Measurements from ENCODE around the gene TTC39A.

The TTC39A gene

DNA sequence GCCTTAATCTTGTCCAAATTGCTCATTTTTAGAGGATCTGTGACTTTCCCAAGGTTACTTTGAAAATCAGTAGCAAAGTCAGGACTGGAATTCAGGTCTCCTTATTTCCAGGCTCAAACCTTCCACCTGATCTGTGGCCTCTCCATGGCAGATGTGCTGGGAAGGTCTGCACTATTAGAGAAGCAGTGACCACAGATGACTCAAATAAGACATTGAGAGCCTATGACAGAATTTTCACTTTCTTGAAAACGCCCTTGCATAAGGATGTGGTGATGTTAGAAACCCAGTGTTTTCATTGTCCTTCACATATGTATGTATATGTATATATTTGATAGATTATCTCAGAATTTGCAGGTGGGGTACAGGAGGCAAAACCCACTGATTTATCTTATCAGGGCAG, 45.3 kb downstream of the TTC39A start:
- no peak for DNase-seq (ENCODE audit: low read depth)
- no peak overlapping the region for H3K4me3 ChIP-seq (ENCODE audit: low read depth, low read length)
- TF ChIP-seq, protein P1, sequence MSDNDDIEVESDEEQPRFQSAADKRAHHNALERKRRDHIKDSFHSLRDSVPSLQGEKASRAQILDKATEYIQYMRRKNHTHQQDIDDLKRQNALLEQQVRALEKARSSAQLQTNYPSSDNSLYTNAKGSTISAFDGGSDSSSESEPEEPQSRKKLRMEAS (IDR thresholded peaks at IDR 0.05; ENCODE audit: low read depth, low read length), result no peak
- no peak for TF ChIP-seq MYC (IDR thresholded peaks at IDR 0.05; ENCODE audit: low read depth, low read length)
- TF ChIP-seq POLR2A (IDR thresholded peaks at IDR 0.05; ENCODE audit: extremely low read depth, insufficient read length), result no peak
- TF ChIP-seq, protein P2, sequence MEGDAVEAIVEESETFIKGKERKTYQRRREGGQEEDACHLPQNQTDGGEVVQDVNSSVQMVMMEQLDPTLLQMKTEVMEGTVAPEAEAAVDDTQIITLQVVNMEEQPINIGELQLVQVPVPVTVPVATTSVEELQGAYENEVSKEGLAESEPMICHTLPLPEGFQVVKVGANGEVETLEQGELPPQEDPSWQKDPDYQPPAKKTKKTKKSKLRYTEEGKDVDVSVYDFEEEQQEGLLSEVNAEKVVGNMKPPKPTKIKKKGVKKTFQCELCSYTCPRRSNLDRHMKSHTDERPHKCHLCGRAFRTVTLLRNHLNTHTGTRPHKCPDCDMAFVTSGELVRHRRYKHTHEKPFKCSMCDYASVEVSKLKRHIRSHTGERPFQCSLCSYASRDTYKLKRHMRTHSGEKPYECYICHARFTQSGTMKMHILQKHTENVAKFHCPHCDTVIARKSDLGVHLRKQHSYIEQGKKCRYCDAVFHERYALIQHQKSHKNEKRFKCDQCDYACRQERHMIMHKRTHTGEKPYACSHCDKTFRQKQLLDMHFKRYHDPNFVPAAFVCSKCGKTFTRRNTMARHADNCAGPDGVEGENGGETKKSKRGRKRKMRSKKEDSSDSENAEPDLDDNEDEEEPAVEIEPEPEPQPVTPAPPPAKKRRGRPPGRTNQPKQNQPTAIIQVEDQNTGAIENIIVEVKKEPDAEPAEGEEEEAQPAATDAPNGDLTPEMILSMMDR (IDR thresholded peaks at IDR 0.05; ENCODE audit: low read depth, low read length), result no peak

DNA sequence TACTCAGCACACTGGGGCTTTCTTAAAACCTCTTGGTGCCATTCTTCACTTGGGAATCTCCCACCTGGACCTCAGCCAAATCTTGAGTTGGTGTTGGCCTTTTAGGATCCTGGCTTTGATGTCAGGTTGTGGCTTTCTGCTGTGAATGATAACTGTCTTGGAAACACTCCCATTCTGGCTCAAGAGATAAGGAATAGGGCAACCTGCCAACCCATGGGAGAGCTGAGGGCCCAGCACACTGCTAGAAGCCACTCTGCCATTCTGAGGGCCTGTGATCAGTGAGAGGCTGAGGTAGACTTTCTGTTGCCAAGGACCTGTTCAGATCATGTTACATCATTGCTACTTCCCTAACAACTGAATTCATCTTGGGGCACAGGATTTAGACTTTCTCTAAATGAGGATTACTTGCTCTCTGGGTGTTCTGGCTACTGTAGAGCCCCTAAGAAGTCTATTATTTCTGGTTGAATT, 45.8 kb downstream of the TTC39A start:
- no peak for DNase-seq (ENCODE audit: low read depth)
- TF ChIP-seq POLR2A (IDR thresholded peaks at IDR 0.05; ENCODE audit: extremely low read depth, insufficient read length) (no peak), MYC (IDR thresholded peaks at IDR 0.05; ENCODE audit: low read depth, low read length) (no peak)
- TF ChIP-seq, protein P2 (IDR thresholded peaks at IDR 0.05; ENCODE audit: low read depth, low read length), result no peak
- TF ChIP-seq, protein P1 (IDR thresholded peaks at IDR 0.05; ENCODE audit: low read depth, low read length), result no peak
- H3K4me3 ChIP-seq (ENCODE audit: low read depth, low read length), result no peak overlapping the region

DNA sequence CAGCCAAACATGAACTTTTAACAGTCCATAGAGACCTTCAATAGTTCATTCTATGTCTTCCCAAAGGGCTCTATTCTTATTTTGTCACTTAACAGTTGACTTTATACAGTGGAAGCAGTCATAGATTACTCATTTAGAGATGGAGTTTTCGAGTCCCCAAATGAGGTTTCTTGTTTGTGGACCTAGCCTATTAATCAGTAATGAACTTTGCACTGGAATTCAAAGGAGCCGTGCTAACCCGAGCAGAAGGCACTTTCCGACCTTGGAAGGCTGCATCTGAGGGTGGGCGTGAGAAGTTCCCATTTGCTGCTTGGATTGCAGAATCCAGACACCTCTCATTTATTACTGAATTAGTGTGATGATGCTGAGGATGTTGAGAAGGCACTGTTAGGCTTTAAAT, 46.4 kb downstream of the TTC39A start:
- no peak for TF ChIP-seq MYC (IDR thresholded peaks at IDR 0.05; ENCODE audit: low read depth, low read length)
- TF ChIP-seq, protein P1 (IDR thresholded peaks at IDR 0.05; ENCODE audit: low read depth, low read length), result no peak
- TF ChIP-seq POLR2A (IDR thresholded peaks at IDR 0.05; ENCODE audit: extremely low read depth, insufficient read length), result no peak
- TF ChIP-seq, protein P2 (IDR thresholded peaks at IDR 0.05; ENCODE audit: low read depth, low read length), result no peak
- no peak for DNase-seq (ENCODE audit: low read depth)
- no peak overlapping the region for H3K4me3 ChIP-seq (ENCODE audit: low read depth, low read length)

DNA sequence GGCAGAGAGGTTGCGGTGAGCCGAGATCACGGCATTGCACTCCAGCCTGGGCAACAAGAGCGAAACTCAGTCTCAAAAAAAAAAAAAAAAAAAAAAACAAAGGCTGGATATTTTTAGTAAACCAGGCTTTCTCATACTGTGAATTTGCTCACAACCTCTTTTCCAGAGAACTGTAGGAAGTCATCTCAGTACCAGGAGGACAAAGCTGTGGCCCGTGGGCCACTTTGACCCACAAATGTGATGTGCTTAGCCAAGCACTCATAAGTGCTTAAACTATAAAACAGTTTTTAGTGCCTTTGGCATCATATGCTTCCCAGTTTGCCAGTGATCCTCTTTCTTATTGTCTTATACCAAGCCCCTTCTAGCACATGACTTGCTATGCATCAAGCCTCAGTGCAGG, 47.8 kb downstream of the TTC39A start:
- TF ChIP-seq POLR2A (IDR thresholded peaks at IDR 0.05; ENCODE audit: extremely low read depth, insufficient read length) (no peak), MYC (IDR thresholded peaks at IDR 0.05; ENCODE audit: low read depth, low read length) (no peak)
- TF ChIP-seq, protein P1 (IDR thresholded peaks at IDR 0.05; ENCODE audit: low read depth, low read length), result no peak
- TF ChIP-seq, protein P2 (IDR thresholded peaks at IDR 0.05; ENCODE audit: low read depth, low read length), result no peak
- DNase-seq (ENCODE audit: low read depth), result no peak
- no peak overlapping the region for H3K4me3 ChIP-seq (ENCODE audit: low read depth, low read length)

DNA sequence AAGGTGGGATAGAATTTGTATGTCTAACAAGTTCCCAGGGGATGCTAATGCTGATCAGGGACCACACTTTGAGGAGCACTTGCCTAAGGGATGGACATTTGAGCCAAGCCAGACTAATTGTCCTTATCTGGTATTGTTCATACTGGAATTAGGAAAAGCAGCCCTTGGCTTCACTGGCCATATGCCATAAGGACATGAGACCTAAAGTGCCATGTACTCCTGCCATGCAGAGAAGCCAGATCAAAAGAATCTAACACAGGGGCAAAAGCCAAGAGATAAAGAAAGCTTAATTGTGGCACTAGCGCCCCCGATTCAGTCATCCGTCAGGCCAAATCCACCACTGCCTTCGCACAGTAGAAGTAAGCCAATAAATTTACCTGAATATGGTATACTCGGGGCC, 48.6 kb downstream of the TTC39A start:
- TF ChIP-seq MYC (IDR thresholded peaks at IDR 0.05; ENCODE audit: low read depth, low read length), result no peak
- no peak for TF ChIP-seq POLR2A (IDR thresholded peaks at IDR 0.05; ENCODE audit: extremely low read depth, insufficient read length)
- TF ChIP-seq, protein P1 (IDR thresholded peaks at IDR 0.05; ENCODE audit: low read depth, low read length), result no peak
- TF ChIP-seq, protein P2 (IDR thresholded peaks at IDR 0.05; ENCODE audit: low read depth, low read length), result no peak
- DNase-seq (ENCODE audit: low read depth), result no peak
- no peak overlapping the region for H3K4me3 ChIP-seq (ENCODE audit: low read depth, low read length)

Data from NB4 (cell line).